Loucy (cell line): ENCODE data around the gene RAD54L.
"Not testable (repeated sequence)": the region's sequence is repeated elsewhere in the genome, so short reads cannot be mapped to it uniquely, and the experiment has no call there.

Experiments
- H2AFZ ChIP-seq: fragments of 200-600 bp; sonication (generic); 2 replicates; pipeline ENCODE4 v1.6.0; 2016; ENCODE audit warnings: antibody characterized with exemption, mild to moderate bottlenecking, low read length, moderate library complexity
- H3F3A ChIP-seq: fragments of 200-600 bp; 2 replicates; pipeline ENCODE4 v1.6.0; 2016; ENCODE audit warnings: antibody characterized with exemption, low read depth, mild to moderate bottlenecking
- H3K27me3 ChIP-seq: fragments of 200-600 bp; sonication (generic); 2 replicates; pipeline ENCODE4 v1.6.1; 2014; ENCODE audit warnings: low read length, mild to moderate bottlenecking; ENCODE audit not compliant: insufficient read depth, poor library complexity, severe bottlenecking
- H3K36me3 ChIP-seq: fragments of 200-600 bp; sonication (generic); 2 replicates; pipeline ENCODE4 v1.6.1; 2016; ENCODE audit warnings: low read length; ENCODE audit not compliant: insufficient read depth
- H3K4me1 ChIP-seq: fragments of 200-600 bp; sonication (generic); 2 replicates; pipeline ENCODE4 v1.5.1; 2014; ENCODE audit warnings: low read length, mild to moderate bottlenecking; ENCODE audit not compliant: insufficient read depth, poor library complexity, severe bottlenecking
- H3K4me2 ChIP-seq: fragments of 200-600 bp; sonication (generic); 2 replicates; pipeline ENCODE4 v1.6.0; 2014; ENCODE audit warnings: antibody characterized with exemption, low read length, low read depth, mild to moderate bottlenecking; ENCODE audit not compliant: poor library complexity, severe bottlenecking
- H3K4me3 ChIP-seq: fragments of 200-600 bp; sonication (generic); 2 replicates; pipeline ENCODE4 v1.5.1; 2014; ENCODE audit warnings: low read length, mild to moderate bottlenecking, mixed read lengths; ENCODE audit not compliant: poor library complexity, severe bottlenecking
- H3K79me2 ChIP-seq: fragments of 200-600 bp; sonication (generic); 2 replicates; pipeline ENCODE4 v1.6.1; 2014; ENCODE audit warnings: low read length; ENCODE audit not compliant: insufficient read depth
- H3K9ac ChIP-seq: fragments of 200-600 bp; sonication (generic); 2 replicates; pipeline ENCODE4 v1.6.0; 2014; ENCODE audit warnings: mild to moderate bottlenecking, low read depth, low read length, moderate library complexity; ENCODE audit not compliant: poor library complexity, severe bottlenecking
- H3K9me2 ChIP-seq: fragments of 200-600 bp; sonication (generic); replicated peaks from 2 replicates; pipeline ENCODE4 v1.6.1; 2016; ENCODE audit warnings: low read depth, low read length, mixed read lengths
- H3K9me3 ChIP-seq: fragments of 200-600 bp; sonication (generic); 2 replicates; pipeline ENCODE4 v1.6.1; 2014; ENCODE audit warnings: mild to moderate bottlenecking, antibody characterized with exemption, low read length, low read depth; ENCODE audit not compliant: insufficient read depth
- H4K20me1 ChIP-seq: fragments of 200-600 bp; sonication (generic); 2 replicates; pipeline ENCODE4 v1.6.0; 2014; ENCODE audit warnings: antibody characterized with exemption, low read length, mild to moderate bottlenecking; ENCODE audit not compliant: insufficient read depth, poor library complexity, severe bottlenecking
- EZH2phosphoT487 ChIP-seq: fragments of 200-600 bp; IDR thresholded peaks from 2 replicates; pipeline ENCODE4 v1.6.1; 2018; ENCODE audit warnings: antibody characterized with exemption, mild to moderate bottlenecking, moderate library complexity, borderline replicate concordance
- TF ChIP-seq, protein P1 (sequence below): fragments of 200-600 bp; sonication (generic); conservative IDR thresholded peaks from 2 replicates; pipeline ENCODE4 v1.5.1; 2014; ENCODE audit warnings: mild to moderate bottlenecking, antibody characterized with exemption, low read length

The RAD54L gene

DNA sequence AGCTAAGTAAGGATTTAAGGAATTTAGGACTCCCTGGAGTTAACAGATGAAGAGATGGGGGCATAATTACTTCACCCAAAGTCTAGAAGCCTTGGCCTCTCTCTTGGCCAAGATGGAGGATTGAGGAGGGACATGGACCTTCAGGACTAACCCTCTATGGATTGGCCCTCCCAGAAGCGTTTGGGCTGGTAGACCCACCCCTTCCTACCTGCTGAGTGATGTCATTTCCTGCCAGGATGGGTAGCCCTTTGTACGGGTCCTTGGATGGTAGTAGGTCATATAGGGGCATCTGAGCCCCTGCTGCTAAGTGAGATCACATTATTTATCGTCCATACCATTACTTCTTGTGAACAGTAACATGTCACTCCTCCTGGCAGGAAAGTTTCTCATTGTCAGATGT lies 26.8 kb upstream of the RAD54L start:
- Histone ChIP-seq H3K9me3 (no peaks in the 10 kb centered on the region), H3K4me2 (no peak overlapping the region), H3K36me3 (no peaks in the 10 kb centered on the region), H3K9ac (no peak overlapping the region), H3K4me1 (no peaks in the 10 kb centered on the region), H3F3A (no peaks in the 10 kb centered on the region), H2AFZ (peak overlapping the region; percentile 75; the same call in 1 of the 2 replicates), H4K20me1 (no peaks in the 10 kb centered on the region), H3K9me2 (no peaks in the 10 kb centered on the region), H3K4me3 (no peak overlapping the region), H3K27me3 (no peaks in the 10 kb centered on the region), H3K79me2 (no peaks in the 10 kb centered on the region)
- no peak for TF ChIP-seq EZH2phosphoT487

DNA sequence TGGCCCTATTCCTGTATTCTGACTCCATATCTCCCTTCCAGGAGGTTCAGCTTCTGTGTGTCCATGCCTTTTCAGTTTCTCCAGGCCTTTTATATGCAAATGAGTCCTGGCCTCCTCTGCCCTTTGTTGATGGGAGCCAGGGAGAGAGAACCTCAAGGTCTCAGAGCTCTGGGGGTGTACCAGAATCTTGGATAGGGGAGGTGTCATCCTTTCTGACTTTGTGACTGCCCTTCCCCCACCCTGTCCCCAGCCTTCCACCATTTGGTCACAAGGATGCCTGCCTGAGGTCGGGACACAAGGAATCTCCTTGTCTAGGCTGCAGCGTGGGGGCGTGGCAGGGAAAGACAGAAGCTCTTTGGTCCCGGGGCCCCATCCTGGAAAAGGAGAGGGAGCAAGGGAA lies 25.8 kb upstream of the RAD54L start:
- H2AFZ ChIP-seq: no peak overlapping the region
- TF ChIP-seq, protein P1, sequence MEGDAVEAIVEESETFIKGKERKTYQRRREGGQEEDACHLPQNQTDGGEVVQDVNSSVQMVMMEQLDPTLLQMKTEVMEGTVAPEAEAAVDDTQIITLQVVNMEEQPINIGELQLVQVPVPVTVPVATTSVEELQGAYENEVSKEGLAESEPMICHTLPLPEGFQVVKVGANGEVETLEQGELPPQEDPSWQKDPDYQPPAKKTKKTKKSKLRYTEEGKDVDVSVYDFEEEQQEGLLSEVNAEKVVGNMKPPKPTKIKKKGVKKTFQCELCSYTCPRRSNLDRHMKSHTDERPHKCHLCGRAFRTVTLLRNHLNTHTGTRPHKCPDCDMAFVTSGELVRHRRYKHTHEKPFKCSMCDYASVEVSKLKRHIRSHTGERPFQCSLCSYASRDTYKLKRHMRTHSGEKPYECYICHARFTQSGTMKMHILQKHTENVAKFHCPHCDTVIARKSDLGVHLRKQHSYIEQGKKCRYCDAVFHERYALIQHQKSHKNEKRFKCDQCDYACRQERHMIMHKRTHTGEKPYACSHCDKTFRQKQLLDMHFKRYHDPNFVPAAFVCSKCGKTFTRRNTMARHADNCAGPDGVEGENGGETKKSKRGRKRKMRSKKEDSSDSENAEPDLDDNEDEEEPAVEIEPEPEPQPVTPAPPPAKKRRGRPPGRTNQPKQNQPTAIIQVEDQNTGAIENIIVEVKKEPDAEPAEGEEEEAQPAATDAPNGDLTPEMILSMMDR: no peak
- no peak for TF ChIP-seq EZH2phosphoT487
- no peak overlapping the region for H3K9ac ChIP-seq

DNA sequence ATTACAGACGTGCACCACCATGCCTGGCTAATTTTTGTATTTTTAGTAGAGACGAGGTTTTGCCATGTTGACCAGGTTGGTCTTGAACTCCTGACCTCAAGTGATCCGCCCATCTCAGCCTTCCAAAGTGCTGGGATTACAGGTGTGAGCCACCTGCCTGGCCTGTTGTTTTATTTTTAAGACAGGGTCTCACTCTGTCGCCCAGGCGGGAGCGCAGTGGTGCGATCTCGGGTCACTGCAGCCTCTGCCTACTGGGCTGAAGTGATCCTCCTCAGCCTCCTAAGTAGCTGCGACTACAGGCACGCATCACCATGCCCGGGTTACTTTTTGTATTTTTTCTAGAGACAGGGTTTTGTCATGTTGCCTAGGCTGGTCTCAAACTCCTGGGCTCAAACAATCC lies 24.5 kb upstream of the RAD54L start:
- H3K36me3 ChIP-seq, H3K79me2 ChIP-seq, H3K27me3 ChIP-seq, H3K9ac ChIP-seq, H3F3A ChIP-seq, H3K4me1 ChIP-seq, H3K9me3 ChIP-seq, H4K20me1 ChIP-seq, H3K4me2 ChIP-seq, H3K9me2 ChIP-seq, H3K4me3 ChIP-seq: not testable (repeated sequence)
- H2AFZ ChIP-seq: 0 out of 2 replicates have a peak overlapping the region, but pooled peaks have one; percentile 99

More for the DNA sequence above, 25.8 kb upstream of the RAD54L start:
- no peaks in the 10 kb centered on the region for H4K20me1 ChIP-seq
- no peaks in the 10 kb centered on the region for H3K36me3 ChIP-seq
- no peaks in the 10 kb centered on the region for H3K9me2 ChIP-seq
- no peaks in the 10 kb centered on the region for H3F3A ChIP-seq
- H3K27me3 ChIP-seq: no peaks in the 10 kb centered on the region
- no peak overlapping the region for H3K4me3 ChIP-seq
- no peaks in the 10 kb centered on the region for H3K79me2 ChIP-seq
- no peaks in the 10 kb centered on the region for H3K9me3 ChIP-seq
- H3K4me2 ChIP-seq: no peak overlapping the region
- no peaks in the 10 kb centered on the region for H3K4me1 ChIP-seq

DNA sequence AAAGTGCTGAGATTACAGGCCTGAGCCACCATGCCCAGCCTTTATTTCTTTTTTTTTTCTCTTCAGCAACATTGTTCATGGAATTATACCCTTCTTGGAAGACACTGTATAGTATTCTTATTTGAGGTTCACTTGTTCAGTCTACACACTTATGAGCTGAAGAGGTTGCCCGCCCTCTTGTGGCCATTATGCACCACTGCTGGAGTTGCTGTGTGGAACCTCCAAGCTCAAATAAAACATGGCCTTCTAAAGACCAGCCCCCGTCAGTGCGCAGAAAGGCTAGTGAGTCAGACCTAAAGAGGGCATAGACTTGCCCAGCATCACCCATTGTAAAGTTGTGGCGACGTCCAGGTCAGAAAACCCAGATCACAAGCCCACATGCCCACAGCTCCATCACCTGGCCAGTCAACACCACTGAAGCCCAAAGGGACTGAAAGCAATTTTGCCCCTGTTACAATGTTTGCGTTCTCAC lies 24.1 kb upstream of the RAD54L start:
- no peak overlapping the region for H3K4me2 ChIP-seq
- peak overlapping the region; percentile 99 for H2AFZ ChIP-seq

More for the DNA sequence above, 24.1 kb upstream of the RAD54L start:
- Histone ChIP-seq H3K36me3 (no peaks in the 10 kb centered on the region), H3K9me2 (no peaks in the 10 kb centered on the region), H4K20me1 (no peaks in the 10 kb centered on the region), H3K79me2 (no peaks in the 10 kb centered on the region), H3K4me1 (no peaks in the 10 kb centered on the region), H3K4me3 (no peak overlapping the region), H3F3A (no peaks in the 10 kb centered on the region), H3K9ac (no peak overlapping the region), H3K9me3 (no peaks in the 10 kb centered on the region), H3K27me3 (no peaks in the 10 kb centered on the region)
- TF ChIP-seq EZH2phosphoT487: no peak
- TF ChIP-seq, protein P1: peak; percentile 100
